ENCODE results near the gene PHAX. TPM values are rescaled to one million over a fixed set of nuclear protein-coding genes. Genes with fewer than 3 reads are reported as not detected.
"Not testable (repeated sequence)": the region's sequence is repeated elsewhere in the genome, so short reads cannot be mapped to it uniquely, and the experiment has no call there.

Gene PHAX
- total and polyA plus RNA-seq, 8 donors: 28.2 to 75.4 (median 66.3) TPM

DNA sequence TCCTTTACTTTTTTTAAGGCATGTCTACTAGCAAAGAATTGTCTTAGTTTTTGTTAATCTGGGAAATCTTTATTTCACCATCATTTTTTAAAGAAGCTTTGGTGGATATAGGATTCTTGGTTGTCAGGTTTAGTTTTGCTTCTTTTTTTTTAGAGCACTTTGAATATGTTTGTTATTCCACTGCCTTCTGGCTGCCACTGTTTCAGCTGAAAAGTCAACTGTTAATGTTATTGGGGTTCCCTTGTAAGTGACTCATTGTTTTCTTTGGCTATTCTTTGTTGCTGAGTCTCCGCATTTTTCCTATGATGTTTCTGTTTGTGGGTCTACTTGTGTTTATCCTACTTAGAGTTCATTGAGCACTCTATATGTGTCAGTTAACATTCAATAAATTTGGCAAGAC, 44.4 kb downstream of the PHAX start:
- Histone ChIP-seq H3K27me3 (no peaks in the 10 kb centered on the region), H3K4me3 (no peak overlapping the region), H3K9me3 (peaks cover 0 to 13% of the 10 kb centered on the region in 2 donors), H3K4me1 (no peaks in the 10 kb centered on the region), H3K36me3 (no peaks in the 10 kb centered on the region), H3K27ac (no peak overlapping the region)
- no peak for ATAC-seq
- TF ChIP-seq, protein P1, sequence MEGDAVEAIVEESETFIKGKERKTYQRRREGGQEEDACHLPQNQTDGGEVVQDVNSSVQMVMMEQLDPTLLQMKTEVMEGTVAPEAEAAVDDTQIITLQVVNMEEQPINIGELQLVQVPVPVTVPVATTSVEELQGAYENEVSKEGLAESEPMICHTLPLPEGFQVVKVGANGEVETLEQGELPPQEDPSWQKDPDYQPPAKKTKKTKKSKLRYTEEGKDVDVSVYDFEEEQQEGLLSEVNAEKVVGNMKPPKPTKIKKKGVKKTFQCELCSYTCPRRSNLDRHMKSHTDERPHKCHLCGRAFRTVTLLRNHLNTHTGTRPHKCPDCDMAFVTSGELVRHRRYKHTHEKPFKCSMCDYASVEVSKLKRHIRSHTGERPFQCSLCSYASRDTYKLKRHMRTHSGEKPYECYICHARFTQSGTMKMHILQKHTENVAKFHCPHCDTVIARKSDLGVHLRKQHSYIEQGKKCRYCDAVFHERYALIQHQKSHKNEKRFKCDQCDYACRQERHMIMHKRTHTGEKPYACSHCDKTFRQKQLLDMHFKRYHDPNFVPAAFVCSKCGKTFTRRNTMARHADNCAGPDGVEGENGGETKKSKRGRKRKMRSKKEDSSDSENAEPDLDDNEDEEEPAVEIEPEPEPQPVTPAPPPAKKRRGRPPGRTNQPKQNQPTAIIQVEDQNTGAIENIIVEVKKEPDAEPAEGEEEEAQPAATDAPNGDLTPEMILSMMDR (IDR thresholded peaks at IDR 0.05): no peak
- intact Hi-C loops (cut with DNase I): no loop called here
- DNase-seq: no peak

DNA sequence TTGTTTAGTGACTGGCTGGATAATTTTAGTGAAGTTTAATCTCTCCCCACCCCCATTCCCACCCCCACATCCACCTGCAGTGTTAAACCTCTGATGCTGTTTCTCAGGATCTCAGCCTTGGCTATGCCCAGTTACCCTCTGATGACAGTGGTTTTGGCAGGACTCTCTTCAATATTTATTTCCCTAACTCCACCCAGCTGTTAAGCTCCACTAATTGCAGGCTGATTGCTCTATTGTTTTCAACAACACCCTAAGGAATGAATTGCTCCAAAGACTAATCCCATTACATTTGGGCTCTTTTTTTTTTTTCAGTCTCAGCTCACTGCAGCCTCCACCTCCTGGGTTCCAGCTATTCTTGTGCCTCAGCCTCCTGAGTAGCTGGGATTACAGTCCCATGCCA, 46.3 kb downstream of the PHAX start:
- H3K36me3 ChIP-seq: no peaks in the 10 kb centered on the region
- ATAC-seq: no peak
- TF ChIP-seq, protein P1 (IDR thresholded peaks at IDR 0.05): no peak

DNA sequence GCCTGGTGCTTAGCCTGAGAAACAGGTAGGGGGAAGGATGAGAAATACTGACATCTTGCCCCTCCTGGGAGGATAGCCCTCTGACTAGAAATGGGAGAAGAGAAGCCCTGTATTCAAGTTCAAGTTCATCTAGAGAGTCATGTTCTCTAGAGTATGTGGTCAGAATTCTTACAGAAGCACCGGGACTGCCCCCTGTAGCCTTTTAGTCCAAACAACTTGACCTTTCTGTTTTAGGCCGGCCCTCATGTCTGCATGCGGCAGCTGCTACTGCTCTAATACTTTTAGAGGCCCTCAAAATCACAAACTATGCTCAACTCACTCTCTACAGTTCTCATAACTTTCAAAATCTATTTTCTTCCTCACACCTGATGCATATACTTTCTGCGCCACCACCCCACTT, 47.7 kb downstream of the PHAX start:
- no peak overlapping the region for H3K4me3 ChIP-seq
- intact Hi-C loops (cut with DNase I): no loop called here
- H3K4me1 ChIP-seq: no peaks in the 10 kb centered on the region
- H3K27ac ChIP-seq: no peak overlapping the region
- no peaks in the 10 kb centered on the region for H3K27me3 ChIP-seq
- H3K36me3 ChIP-seq: no peaks in the 10 kb centered on the region
- ATAC-seq (no peak), DNase-seq (no peak)
- peaks cover 0 to 13% of the 10 kb centered on the region in 2 donors for H3K9me3 ChIP-seq
- TF ChIP-seq, protein P1 (IDR thresholded peaks at IDR 0.05): no peak

More for the DNA sequence above, 46.3 kb downstream of the PHAX start:
- no peaks in the 10 kb centered on the region for H3K4me1 ChIP-seq
- H3K4me3 ChIP-seq: no peak overlapping the region
- peaks cover 0 to 13% of the 10 kb centered on the region in 2 donors for H3K9me3 ChIP-seq
- no peaks in the 10 kb centered on the region for H3K27me3 ChIP-seq
- no peak for DNase-seq
- intact Hi-C loops (cut with DNase I): no loop called here
- no peak overlapping the region for H3K27ac ChIP-seq

DNA sequence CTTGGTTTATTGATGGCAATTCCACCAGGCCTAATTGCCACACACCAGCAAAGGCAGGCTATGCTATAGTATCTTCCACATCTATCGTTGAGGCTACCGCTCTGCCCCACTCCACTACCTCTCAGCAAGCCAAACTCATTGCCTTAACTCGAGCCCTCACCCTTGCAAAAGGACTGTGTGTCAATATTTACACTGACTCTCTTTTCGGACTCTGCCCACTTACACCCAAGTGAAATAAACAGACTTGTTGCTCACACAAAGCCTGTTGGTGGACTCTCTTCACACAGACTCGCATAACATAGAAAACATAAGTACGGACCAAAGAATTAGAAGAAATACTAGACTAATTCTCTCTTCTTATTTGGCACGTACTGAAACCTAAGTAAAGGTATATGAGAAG, 48.3 kb downstream of the PHAX start:
- H3K27ac ChIP-seq; intact Hi-C loops (cut with DNase I); H3K27me3 ChIP-seq; H3K36me3 ChIP-seq; H3K4me1 ChIP-seq; H3K4me3 ChIP-seq; DNase-seq: not testable (repeated sequence)
- peaks cover 0 to 13% of the 10 kb centered on the region in 2 donors for H3K9me3 ChIP-seq
- peak; percentile 91 for ATAC-seq

DNA sequence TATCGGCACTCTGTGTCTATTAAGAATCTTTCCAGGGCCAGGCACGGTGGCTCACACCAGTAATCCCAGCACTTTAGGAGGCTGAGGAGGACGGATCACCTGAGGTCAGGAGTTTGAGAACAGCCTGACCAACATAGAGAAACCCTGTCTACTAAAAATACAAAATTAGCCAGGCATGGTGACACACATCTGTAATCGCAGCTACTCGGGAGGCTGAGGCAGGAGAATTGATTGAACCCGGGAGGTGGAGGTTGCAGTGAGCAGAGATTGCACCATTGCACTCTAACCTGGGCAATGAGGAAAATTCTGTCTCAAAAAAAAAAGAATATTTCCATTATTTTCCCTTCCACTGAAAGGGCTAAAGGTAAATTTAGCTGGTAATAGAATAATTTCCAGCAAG, 49.0 kb downstream of the PHAX start:
- intact Hi-C loops (cut with DNase I); H3K27me3 ChIP-seq; H3K27ac ChIP-seq; H3K4me3 ChIP-seq; DNase-seq; H3K4me1 ChIP-seq; H3K36me3 ChIP-seq: not testable (repeated sequence)
- ATAC-seq: peak; percentile 48
- peaks cover 0 to 13% of the 10 kb centered on the region in 2 donors for H3K9me3 ChIP-seq

DNA sequence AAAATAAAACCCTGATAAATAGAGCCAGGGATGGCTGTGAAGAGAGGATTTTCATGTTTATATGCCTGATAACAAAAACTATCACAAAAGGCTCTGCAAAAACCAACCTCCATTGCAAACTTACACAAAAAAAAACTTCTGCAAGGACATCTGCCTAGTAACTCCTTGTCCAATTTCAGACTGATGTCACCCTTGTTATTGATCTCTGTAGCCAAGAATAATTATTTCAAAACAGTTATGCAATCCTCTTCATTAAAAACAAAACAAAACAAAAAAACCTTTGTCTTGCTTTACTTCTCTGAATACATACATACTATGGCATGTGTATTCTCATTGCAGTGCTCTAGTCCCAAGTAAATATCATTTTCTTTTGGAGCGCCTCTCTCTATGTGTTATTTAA, 49.7 kb downstream of the PHAX start:
- Histone ChIP-seq H3K4me3 (no peak overlapping the region), H3K27ac (no peak overlapping the region), H3K4me1 (no peaks in the 10 kb centered on the region), H3K36me3 (no peaks in the 10 kb centered on the region), H3K9me3 (peaks cover 0 to 5% of the 10 kb centered on the region in 2 donors), H3K27me3 (no peaks in the 10 kb centered on the region)
- intact Hi-C loops (cut with DNase I): no loop called here
- TF ChIP-seq, protein P1 (IDR thresholded peaks at IDR 0.05): no peak
- no peak for DNase-seq
- no peak for ATAC-seq
